Naive thymus-derived CD4-positive, alpha-beta T cell (primary cell): ENCODE data around the gene CDK11A. TPM values are rescaled to one million over a fixed set of nuclear protein-coding genes. Genes with fewer than 3 reads are reported as not detected.
A peak's percentile ranks its signal among the peaks of the same experiment; 100 is the strongest.
"Not testable (repeated sequence)": the region's sequence is repeated elsewhere in the genome, so short reads cannot be mapped to it uniquely, and the experiment has no call there.

Source experiments
- ATAC-seq: fragments of 150-1000 bp; cut with Tn5 transposase; 2 replicates; pipeline ENCODE4 v1.10.0; 2021; ENCODE audit warnings: mild to moderate bottlenecking, moderate library complexity
- CTCF ChIA-PET: fragments of 350-600 bp; sonication (Branson Sonifier 250); formaldehyde crosslinking; loops from one replicate; lab custom pipeline; 2021; ENCODE audit warnings: antibody characterized with exemption; lab: Charles Lee
- POLR2A ChIA-PET: fragments of 350-600 bp; sonication (Branson Sonifier 250); formaldehyde crosslinking; loops from one replicate; lab custom pipeline; 2021; ENCODE audit warnings: antibody characterized with exemption, inconsistent platforms; lab: Charles Lee
- DNase-seq, 9 donors: peaks; one replicate each; pipeline versions ENCODE4 v3.0.0 to v3.0.0-alpha.2; 2020 to 2022; ENCODE audit warnings: mixed read lengths in 1 of 9
- H3K27ac ChIP-seq: one replicate; pipeline ENCODE4 v1.7.0; 2013; ENCODE audit warnings: mild to moderate bottlenecking, low read depth, low read length, moderate library complexity
- H3K27me3 ChIP-seq, 2 donors: one replicate each; pipeline ENCODE4 v1.7.0; 2013; ENCODE audit warnings: low read length in 2 of 2, mild to moderate bottlenecking in 2 of 2, moderate library complexity in 2 of 2; ENCODE audit not compliant: control insufficient read depth in 2 of 2, insufficient read depth in 2 of 2
- H3K36me3 ChIP-seq, 3 experiments: 1 replicate in 2 of 3; 2 replicates in 1 of 3; pipeline ENCODE4 v1.7.0; 2013; ENCODE audit warnings: low read length in 3 of 3, mild to moderate bottlenecking in 3 of 3, moderate library complexity in 1 of 3; ENCODE audit not compliant: insufficient read depth in 3 of 3, control insufficient read depth in 2 of 3
- H3K4me1 ChIP-seq, 2 donors: one replicate each; pipeline ENCODE4 v1.7.0; 2013; ENCODE audit warnings: low read length in 2 of 2, mild to moderate bottlenecking in 2 of 2, moderate library complexity in 1 of 2; ENCODE audit not compliant: control insufficient read depth in 2 of 2, insufficient read depth in 2 of 2
- H3K4me3 ChIP-seq: 2 replicates; pipeline ENCODE4 v1.7.0; 2013; ENCODE audit warnings: mild to moderate bottlenecking, low read length
- H3K9me3 ChIP-seq, 3 experiments: 1 replicate in 2 of 3; 2 replicates in 1 of 3; pipeline ENCODE4 v1.7.0; 2013; ENCODE audit warnings: low read length in 3 of 3; ENCODE audit not compliant: control insufficient read depth in 2 of 3
- H3K27ac Mint-ChIP-seq, 9 donors: one replicate each; pipeline ENCODE4 v1.8.0; 2020 to 2022; ENCODE audit warnings: mixed read lengths in 9 of 9, mild to moderate bottlenecking in 8 of 9, moderate library complexity in 5 of 9, inconsistent platforms in 2 of 9
- H3K27me3 Mint-ChIP-seq, 5 donors: one replicate each; pipeline ENCODE4 v1.8.0; 2021 to 2022; ENCODE audit warnings: mixed read lengths in 5 of 5, mild to moderate bottlenecking in 1 of 5
- H3K36me3 Mint-ChIP-seq, 5 donors: one replicate each; pipeline ENCODE4 v1.8.0; 2020 to 2022; ENCODE audit warnings: mixed read lengths in 5 of 5, mild to moderate bottlenecking in 3 of 5, inconsistent platforms in 1 of 5
- H3K4me1 Mint-ChIP-seq, 7 donors: one replicate each; pipeline ENCODE4 v1.8.0; 2020 to 2022; ENCODE audit warnings: mixed read lengths in 7 of 7, mild to moderate bottlenecking in 3 of 7, inconsistent platforms in 1 of 7
- H3K4me3 Mint-ChIP-seq, 10 donors: one replicate each; pipeline ENCODE4 v1.8.0; 2020 to 2022; ENCODE audit warnings: mild to moderate bottlenecking in 10 of 10, mixed read lengths in 10 of 10, moderate library complexity in 6 of 10, inconsistent platforms in 2 of 10
- H3K9me3 Mint-ChIP-seq, 11 donors: one replicate each; pipeline ENCODE4 v1.8.0; 2020 to 2022; ENCODE audit warnings: mixed read lengths in 11 of 11, mild to moderate bottlenecking in 4 of 11, inconsistent platforms in 1 of 11, moderate library complexity in 1 of 11
- intact Hi-C, 2 donors: fragments of 100-400 bp; cut with micrococcal nuclease; formaldehyde crosslinking; loops; one replicate each; pipeline ENCODE4 v1.15.1; 2023
- polyA plus RNA-seq, 2 donors: library from polyadenylated mRNA; unstranded; fragments of 300-500 nt; fragmentation: Illumina TruSeq; gene quantifications; one replicate each; pipeline ENCODE4 v1.2.3, GENCODE V29; 2021
- total RNA-seq, 6 experiments: library from RNA in 5 of 6; stranded (reverse) in 5 of 6; gene quantifications; 1 replicate in 5 of 6; 2 replicates in 1 of 6; pipeline ENCODE4 v1.2.3 and lab custom pipeline; 2021 to 2026

CDK11A gene
- total RNA-seq, result 100 to 1,000 TPM in 4 of 5 experiments, 10 to 100 TPM in 1; 91.5 to 218 (median 157) TPM
- polyA plus RNA-seq, result 10 to 100 TPM in 1 of 2 donors, 1 to 10 TPM in 1; 9.8 to 17.2 TPM
- total RNA-seq (lab: John Stamatoyannopoulos, UW), result 12.7 reads per million, percentile 40 among the genes with 10 or more reads in this experiment

GRCh38 chr1:1724035-1724864 is at the start of gene CDK11A:
Gene CDK11A (minus strand): TSS chr1:1724357. CDS start chr1:1722818, 1,539 bp downstream.
- Mint-ChIP-seq H3K36me3 (peaks cover 0 to 13% (median 10%) of the 10 kb centered on the region in 5 donors), H3K4me3 (peak within 1 kb of the TSS; percentile 90 to 98 (median 94)), H3K27ac (peak within 1 kb of the TSS; percentile 94 to 99 (median 97)), H3K4me1 (peaks cover 0 to 27% (median 20%) of the 10 kb centered on the region in 7 donors)
- CTCF ChIA-PET, H3K9me3 Mint-ChIP-seq, H3K27me3 Mint-ChIP-seq, H3K4me1 ChIP-seq, H3K9me3 ChIP-seq, H3K27me3 ChIP-seq: not testable (repeated sequence)
- intact Hi-C loops, result loop anchor here in 1 of 2 donors (2.0 to 5.0 kb wide), 4 partner anchors 31 to 185 kb away; partner anchors contain the start of genes CDK11B, NADK and SLC35E2B
- H3K27ac ChIP-seq, result peak within 1 kb of the TSS; percentile 90
- H3K4me3 ChIP-seq, result peak within 1 kb of the TSS; percentile 68
- ATAC-seq (peak; percentile 97), DNase-seq (peak; percentile 89 to 100 (median 98))
- peaks cover 1 to 25% (median 16%) of the 10 kb centered on the region in 3 experiments for H3K36me3 ChIP-seq
- POLR2A ChIA-PET, result interaction anchor here (0.7 to 1.3 kb wide), 5 partner anchors 31 to 577 kb away, joined by 3 to 5 read pairs (median 4); partner anchors contain the start of gene SLC35E2B

GRCh38 chr1:1773874-1774273 is 49.7 kb upstream of the CDK11A start:
- CTCF ChIA-PET, result no interaction called here
- Histone ChIP-seq H3K36me3 (peaks cover 0 to 5% (median 1%) of the 10 kb centered on the region in 3 experiments), H3K4me3 (no peak overlapping the region), H3K9me3 (no peaks in the 10 kb centered on the region), H3K27me3 (no peaks in the 10 kb centered on the region), H3K27ac (no peak overlapping the region), H3K4me1 (peaks cover 9 to 19% of the 10 kb centered on the region in 2 donors)
- intact Hi-C loops, result no loop called here
- POLR2A ChIA-PET, result no interaction called here
- Mint-ChIP-seq H3K4me1 (peaks cover 24 to 31% (median 28%) of the 10 kb centered on the region in 7 donors), H3K27me3 (no peaks in the 10 kb centered on the region), H3K4me3 (no peak overlapping the region), H3K36me3 (peaks cover 5 to 35% (median 17%) of the 10 kb centered on the region in 5 donors), H3K9me3 (peaks cover 0 to 12% (median 3%) of the 10 kb centered on the region in 11 donors), H3K27ac (peak overlapping the region in 1 of 9 donors; percentile 51)
- DNase-seq, result no peak
- no peak for ATAC-seq

DNA sequence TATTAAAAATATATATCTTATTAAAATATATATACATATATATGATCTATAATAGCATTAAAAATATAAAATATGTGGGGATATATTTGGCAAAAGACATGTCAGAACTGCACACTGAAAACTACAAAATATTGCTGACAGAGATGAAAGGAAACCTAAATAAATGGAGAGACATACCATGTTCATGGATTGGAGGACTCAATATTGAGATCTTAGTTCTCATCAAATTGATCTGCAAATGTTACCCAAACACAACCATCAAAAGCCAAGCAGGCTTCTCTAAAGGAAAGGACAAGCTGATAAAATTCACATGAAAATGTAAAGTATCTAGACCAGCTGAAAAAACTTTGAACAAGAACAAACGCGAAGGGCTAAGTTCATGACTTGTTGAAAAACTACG is 46.9 kb upstream of the CDK11A start:
- peaks cover 0 to 19% (median 5%) of the 10 kb centered on the region in 3 experiments for H3K36me3 ChIP-seq

GRCh38 chr1:1770102-1770501 is 45.9 kb upstream of the CDK11A start:
- intact Hi-C loops, result no loop called here
- Mint-ChIP-seq H3K27me3 (no peaks in the 10 kb centered on the region), H3K27ac (no peak overlapping the region), H3K4me3 (no peak overlapping the region), H3K36me3 (peaks cover 5 to 43% (median 24%) of the 10 kb centered on the region in 5 donors), H3K9me3 (peaks cover 0 to 16% (median 3%) of the 10 kb centered on the region in 11 donors), H3K4me1 (peaks cover 4 to 14% (median 11%) of the 10 kb centered on the region in 7 donors)
- Histone ChIP-seq H3K27me3 (no peaks in the 10 kb centered on the region), H3K4me3 (no peak overlapping the region), H3K27ac (no peak overlapping the region), H3K36me3 (peaks cover 0 to 20% (median 5%) of the 10 kb centered on the region in 3 experiments), H3K9me3 (no peaks in the 10 kb centered on the region), H3K4me1 (peaks cover 0 to under 1% of the 10 kb centered on the region in 2 donors)
- POLR2A ChIA-PET, result interaction anchor here (0.7 kb wide), 1 partner anchor 11 kb away, joined by 3 read pairs; no protein-coding TSS in a partner anchor
- ATAC-seq, result no peak
- no peak for DNase-seq
- CTCF ChIA-PET, result no interaction called here

More for the DNA sequence above, 46.9 kb upstream of the CDK11A start:
- H3K9me3 Mint-ChIP-seq, result peaks cover 0 to 16% (median 3%) of the 10 kb centered on the region in 11 donors
- ChIA-PET POLR2A (interaction anchor here (1.0 kb wide), 1 partner anchor 9 kb away, joined by 3 read pairs; no protein-coding TSS in a partner anchor), CTCF (no interaction called here)
- Histone ChIP-seq H3K4me1 (peaks cover 0 to 10% of the 10 kb centered on the region in 2 donors), H3K27me3 (no peaks in the 10 kb centered on the region), H3K27ac (no peak overlapping the region), H3K9me3 (no peaks in the 10 kb centered on the region), H3K4me3 (no peak overlapping the region)
- H3K4me1 Mint-ChIP-seq, result peaks cover 14 to 22% (median 20%) of the 10 kb centered on the region in 7 donors
- intact Hi-C loops, result no loop called here
- ATAC-seq, result no peak
- H3K36me3 Mint-ChIP-seq, result peaks cover 5 to 46% (median 24%) of the 10 kb centered on the region in 5 donors
- no peak overlapping the region for H3K4me3 Mint-ChIP-seq
- no peaks in the 10 kb centered on the region for H3K27me3 Mint-ChIP-seq
- no peak for DNase-seq
- H3K27ac Mint-ChIP-seq, result no peak overlapping the region

DNA sequence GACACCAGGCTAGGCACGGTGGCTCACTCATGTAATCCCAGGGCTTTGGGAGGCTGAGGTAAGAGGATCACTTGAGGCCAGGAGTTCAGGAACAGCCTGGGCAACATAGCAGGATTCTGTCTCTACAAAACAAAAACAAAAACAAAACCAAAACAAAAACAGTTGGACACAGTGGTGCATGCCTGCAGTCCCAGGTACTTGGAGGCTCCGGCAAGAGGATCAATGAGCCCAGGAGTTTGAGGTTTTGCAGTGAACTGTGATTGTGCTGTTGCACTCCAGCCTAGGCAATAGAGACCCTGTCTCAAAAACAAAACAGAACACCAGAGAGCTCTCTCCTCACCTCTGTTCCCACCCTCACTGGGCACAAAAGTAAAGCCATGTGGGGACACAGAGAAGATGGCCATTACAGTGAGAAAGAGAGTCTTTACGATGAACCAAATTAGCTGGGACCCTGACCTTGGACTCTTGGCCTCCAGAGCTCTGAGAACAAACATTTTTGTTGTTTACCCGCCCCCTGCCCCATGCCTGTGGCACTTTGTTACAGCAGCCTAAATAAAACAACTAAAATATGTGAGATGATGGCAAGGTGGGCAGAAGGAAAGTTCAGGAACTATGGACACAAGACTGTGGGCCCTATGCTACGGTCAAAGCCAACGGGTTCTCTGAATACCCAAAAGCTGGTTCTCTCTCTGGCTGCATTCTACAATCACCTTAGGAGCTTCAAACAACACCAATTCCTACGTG is 44.3 kb upstream of the CDK11A start:
- peaks cover 0 to 36% (median 5%) of the 10 kb centered on the region in 3 experiments for H3K36me3 ChIP-seq
- H3K4me3 Mint-ChIP-seq, result no peak overlapping the region
- no peak overlapping the region for H3K27ac Mint-ChIP-seq
- H3K27ac ChIP-seq, result no peak overlapping the region
- H3K36me3 Mint-ChIP-seq, result peaks cover 5 to 46% (median 24%) of the 10 kb centered on the region in 5 donors
- peaks cover 0 to 16% (median 3%) of the 10 kb centered on the region in 11 donors for H3K9me3 Mint-ChIP-seq
- DNase-seq (no peak), ATAC-seq (no peak)
- H3K4me3 ChIP-seq, result no peak overlapping the region
- intact Hi-C loops, result no loop called here
- ChIA-PET CTCF (no interaction called here), POLR2A (interaction anchor here (1.3 kb wide), 1 partner anchor 11 kb away, joined by 4 read pairs; no protein-coding TSS in a partner anchor)
- peaks cover 0 to 14% (median 9%) of the 10 kb centered on the region in 7 donors for H3K4me1 Mint-ChIP-seq
- no peaks in the 10 kb centered on the region for H3K9me3 ChIP-seq
- H3K4me1 ChIP-seq, result no peaks in the 10 kb centered on the region
- no peaks in the 10 kb centered on the region for H3K27me3 Mint-ChIP-seq
- H3K27me3 ChIP-seq, result no peaks in the 10 kb centered on the region
